HEK293 (cell line): ENCODE results near the gene SLC37A4.

Experiments used
- CTCF ChIA-PET: fragments of 350-600 bp; formaldehyde crosslinking; extraction: SDS; loops from one replicate; lab custom pipeline; 2021; ENCODE audit warnings: antibody characterized with exemption; lab: Yijun Ruan, JAX
- POLR2A ChIA-PET: fragments of 300-600 bp; formaldehyde crosslinking; extraction: SDS; loops from one replicate; lab custom pipeline; 2020; ENCODE audit warnings: antibody characterized with exemption, inconsistent platforms; lab: Yijun Ruan, JAX
- H3K27ac ChIP-seq: fragments of 200-500 bp; sonication (Bioruptor generic); 2 replicates; pipeline ENCODE4 v1.5.1; 2014; ENCODE audit warnings: low read depth, low read length, control low read depth, inconsistent platforms; ENCODE audit errors: extremely low read depth
- H3K36me3 ChIP-seq, 2 experiments: fragments of 200-500 bp in 1 of 2; sonication (Bioruptor generic) in 1 of 2; 1 replicate in 1 of 2; 2 replicates in 1 of 2; pipeline ENCODE4 v1.5.1; 2014 to 2017; ENCODE audit warnings: inconsistent platforms in 2 of 2, low read length in 2 of 2; ENCODE audit not compliant: control insufficient read depth in 2 of 2, insufficient read depth in 1 of 2
- H3K4me1 ChIP-seq: fragments of 200-500 bp; sonication (Bioruptor generic); 2 replicates; pipeline ENCODE4 v1.5.1; 2014; ENCODE audit warnings: mild to moderate bottlenecking, low read length, inconsistent platforms; ENCODE audit not compliant: control insufficient read depth, insufficient read depth
- H3K4me3 ChIP-seq: 2 replicates; pipeline ENCODE4 v1.5.1; 2011; ENCODE audit warnings: low read depth, mild to moderate bottlenecking, control low read depth, low read length, moderate library complexity
- H3K9me3 ChIP-seq: fragments of 200-500 bp; sonication (Bioruptor generic); 2 replicates; pipeline ENCODE4 v1.5.1; 2014; ENCODE audit warnings: low read depth, low read length, inconsistent platforms; ENCODE audit not compliant: control insufficient read depth, insufficient read depth
- GLI2 ChIP-seq: fragments of 450-650 bp; formaldehyde crosslinking; IDR thresholded peaks from 2 replicates; pipeline ENCODE4; 2017; ENCODE audit warnings: missing biosample characterization, missing genetic modification characterization, low read depth, borderline replicate concordance
- MZF1 ChIP-seq: fragments of 450-650 bp; formaldehyde crosslinking; IDR thresholded peaks from 2 replicates; pipeline ENCODE4 v1.5.1; 2017; ENCODE audit warnings: missing biosample characterization, missing genetic modification characterization, borderline replicate concordance
- ZNF114 ChIP-seq: fragments of 450-650 bp; formaldehyde crosslinking; IDR thresholded peaks from 2 replicates; pipeline ENCODE4 v1.5.0; 2017; ENCODE audit warnings: missing biosample characterization, missing genetic modification characterization
- ZNF132 ChIP-seq: fragments of 450-650 bp; formaldehyde crosslinking; IDR thresholded peaks from 2 replicates; pipeline ENCODE4 v1.5.1; 2017; ENCODE audit warnings: missing biosample characterization, missing genetic modification characterization, borderline replicate concordance
- ZNF146 ChIP-seq: fragments of 450-650 bp; formaldehyde crosslinking; IDR thresholded peaks from 2 replicates; pipeline ENCODE4 v1.5.1; 2016; ENCODE audit warnings: missing biosample characterization, missing genetic modification characterization
- ZNF221 ChIP-seq: fragments of 450-650 bp; formaldehyde crosslinking; IDR thresholded peaks from 2 replicates; pipeline ENCODE4 v1.5.1; 2017; ENCODE audit warnings: missing biosample characterization, missing genetic modification characterization, borderline replicate concordance
- ZNF223 ChIP-seq: fragments of 450-650 bp; formaldehyde crosslinking; IDR thresholded peaks from 2 replicates; pipeline ENCODE4 v1.5.1; 2016; ENCODE audit warnings: missing biosample characterization, missing genetic modification characterization
- ZNF416 ChIP-seq: fragments of 450-650 bp; formaldehyde crosslinking; IDR thresholded peaks from 2 replicates; pipeline ENCODE4 v1.5.1; 2016; ENCODE audit warnings: missing biosample characterization, missing genetic modification characterization
- ZNF426 ChIP-seq: fragments of 450-650 bp; formaldehyde crosslinking; IDR thresholded peaks from 2 replicates; pipeline ENCODE4 v1.5.1; 2017; ENCODE audit warnings: missing biosample characterization, missing genetic modification characterization, mild to moderate bottlenecking, inconsistent platforms, moderate library complexity
- ZNF548 ChIP-seq: fragments of 450-650 bp; formaldehyde crosslinking; IDR thresholded peaks from 2 replicates; pipeline ENCODE4 v1.5.1; 2016; ENCODE audit warnings: missing biosample characterization, missing genetic modification characterization
- ZNF558 ChIP-seq: fragments of 450-650 bp; formaldehyde crosslinking; IDR thresholded peaks from 2 replicates; pipeline ENCODE4 v1.5.1; 2016; ENCODE audit warnings: missing biosample characterization, missing genetic modification characterization
- ZNF596 ChIP-seq: fragments of 450-650 bp; IDR thresholded peaks from 2 replicates; pipeline ENCODE4 v1.5.0; 2018; ENCODE audit warnings: missing biosample characterization, mild to moderate bottlenecking, missing genetic modification characterization, moderate library complexity
- ZNF629 ChIP-seq: fragments of 450-650 bp; formaldehyde crosslinking; IDR thresholded peaks from 2 replicates; pipeline ENCODE4 v1.5.1; 2017; ENCODE audit warnings: missing biosample characterization, missing genetic modification characterization
- ZNF670 ChIP-seq: fragments of 450-650 bp; formaldehyde crosslinking; IDR thresholded peaks from 2 replicates; pipeline ENCODE4 v1.5.1; 2016; ENCODE audit warnings: missing biosample characterization, missing genetic modification characterization, low read depth
- ZNF747 ChIP-seq: fragments of 450-650 bp; formaldehyde crosslinking; IDR thresholded peaks from 2 replicates; pipeline ENCODE4 v1.5.1; 2016; ENCODE audit warnings: missing biosample characterization, missing genetic modification characterization
- TF ChIP-seq, protein P1 (sequence below): fragments of 450-650 bp; formaldehyde crosslinking; IDR thresholded peaks from 2 replicates; pipeline ENCODE4 v1.5.1; 2016; ENCODE audit warnings: missing biosample characterization, missing genetic modification characterization
- TF ChIP-seq, protein P2 (sequence below): fragments of 450-650 bp; formaldehyde crosslinking; IDR thresholded peaks from 2 replicates; pipeline ENCODE4 v1.5.1; 2016; ENCODE audit warnings: missing biosample characterization, missing genetic modification characterization
- TF ChIP-seq, protein P3 (sequence below): fragments of 450-650 bp; formaldehyde crosslinking; conservative IDR thresholded peaks from 2 replicates; pipeline ENCODE4 v1.5.1; 2016; ENCODE audit warnings: low read depth, missing biosample characterization, missing genetic modification characterization
- TF ChIP-seq, protein P4 (sequence below): fragments of 450-650 bp; formaldehyde crosslinking; IDR thresholded peaks from 2 replicates; pipeline ENCODE4 v1.5.1; 2017; ENCODE audit warnings: missing biosample characterization, mild to moderate bottlenecking, missing genetic modification characterization, moderate library complexity

Gene SLC37A4

DNA sequence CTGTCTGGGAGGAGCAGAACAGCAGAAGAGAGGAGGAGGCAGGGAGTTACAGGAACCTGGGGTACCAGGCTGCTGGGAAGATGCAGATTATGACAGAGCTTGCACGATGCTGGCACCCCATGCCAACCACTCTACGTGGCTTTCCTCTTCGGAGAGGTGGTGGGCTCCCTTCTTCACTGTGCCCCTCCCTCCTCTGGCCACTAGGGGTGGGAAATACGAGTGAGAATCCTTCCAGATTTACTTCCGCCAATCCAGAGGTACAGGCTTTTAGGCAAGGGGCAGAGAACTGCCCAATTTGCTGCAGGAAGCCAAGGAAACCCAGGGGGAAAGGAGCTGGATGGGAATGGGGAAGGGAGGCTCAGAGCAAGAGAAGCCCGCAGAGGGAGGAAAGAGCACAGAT lies 14.0 kb upstream of the SLC37A4 start:
- ChIA-PET CTCF (no interaction called here), POLR2A (interaction anchor here (0.6 kb wide), 1 partner anchor 159 kb away, joined by 3 read pairs; no protein-coding TSS in a partner anchor)
- TF ChIP-seq ZNF426 (no peak), ZNF223 (tag by site-specific recombination) (no peak), ZNF114 (tag by site-specific recombination) (no peak), ZNF132 (tag by site-specific recombination) (no peak), ZNF747 (tag by site-specific recombination) (no peak), MZF1 (tag by site-specific recombination) (no peak), ZNF548 (tag by site-specific recombination) (no peak), ZNF596 (tag by site-specific recombination) (no peak), ZNF221 (no peak), ZNF670 (tag by site-specific recombination) (no peak), ZNF416 (tag by site-specific recombination) (no peak), GLI2 (tag by site-specific recombination) (no peak), ZNF146 (tag by site-specific recombination) (no peak), ZNF558 (tag by site-specific recombination) (no peak), ZNF629 (tag by site-specific recombination) (no peak)
- TF ChIP-seq, protein P1, sequence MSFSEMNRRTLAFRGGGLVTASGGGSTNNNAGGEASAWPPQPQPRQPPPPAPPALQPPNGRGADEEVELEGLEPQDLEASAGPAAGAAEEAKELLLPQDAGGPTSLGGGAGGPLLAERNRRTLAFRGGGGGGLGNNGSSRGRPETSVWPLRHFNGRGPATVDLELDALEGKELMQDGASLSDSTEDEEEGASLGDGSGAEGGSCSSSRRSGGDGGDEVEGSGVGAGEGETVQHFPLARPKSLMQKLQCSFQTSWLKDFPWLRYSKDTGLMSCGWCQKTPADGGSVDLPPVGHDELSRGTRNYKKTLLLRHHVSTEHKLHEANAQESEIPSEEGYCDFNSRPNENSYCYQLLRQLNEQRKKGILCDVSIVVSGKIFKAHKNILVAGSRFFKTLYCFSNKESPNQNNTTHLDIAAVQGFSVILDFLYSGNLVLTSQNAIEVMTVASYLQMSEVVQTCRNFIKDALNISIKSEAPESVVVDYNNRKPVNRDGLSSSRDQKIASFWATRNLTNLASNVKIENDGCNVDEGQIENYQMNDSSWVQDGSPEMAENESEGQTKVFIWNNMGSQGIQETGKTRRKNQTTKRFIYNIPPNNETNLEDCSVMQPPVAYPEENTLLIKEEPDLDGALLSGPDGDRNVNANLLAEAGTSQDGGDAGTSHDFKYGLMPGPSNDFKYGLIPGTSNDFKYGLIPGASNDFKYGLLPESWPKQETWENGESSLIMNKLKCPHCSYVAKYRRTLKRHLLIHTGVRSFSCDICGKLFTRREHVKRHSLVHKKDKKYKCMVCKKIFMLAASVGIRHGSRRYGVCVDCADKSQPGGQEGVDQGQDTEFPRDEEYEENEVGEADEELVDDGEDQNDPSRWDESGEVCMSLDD (tag by site-specific recombination): no peak
- TF ChIP-seq, protein P2, sequence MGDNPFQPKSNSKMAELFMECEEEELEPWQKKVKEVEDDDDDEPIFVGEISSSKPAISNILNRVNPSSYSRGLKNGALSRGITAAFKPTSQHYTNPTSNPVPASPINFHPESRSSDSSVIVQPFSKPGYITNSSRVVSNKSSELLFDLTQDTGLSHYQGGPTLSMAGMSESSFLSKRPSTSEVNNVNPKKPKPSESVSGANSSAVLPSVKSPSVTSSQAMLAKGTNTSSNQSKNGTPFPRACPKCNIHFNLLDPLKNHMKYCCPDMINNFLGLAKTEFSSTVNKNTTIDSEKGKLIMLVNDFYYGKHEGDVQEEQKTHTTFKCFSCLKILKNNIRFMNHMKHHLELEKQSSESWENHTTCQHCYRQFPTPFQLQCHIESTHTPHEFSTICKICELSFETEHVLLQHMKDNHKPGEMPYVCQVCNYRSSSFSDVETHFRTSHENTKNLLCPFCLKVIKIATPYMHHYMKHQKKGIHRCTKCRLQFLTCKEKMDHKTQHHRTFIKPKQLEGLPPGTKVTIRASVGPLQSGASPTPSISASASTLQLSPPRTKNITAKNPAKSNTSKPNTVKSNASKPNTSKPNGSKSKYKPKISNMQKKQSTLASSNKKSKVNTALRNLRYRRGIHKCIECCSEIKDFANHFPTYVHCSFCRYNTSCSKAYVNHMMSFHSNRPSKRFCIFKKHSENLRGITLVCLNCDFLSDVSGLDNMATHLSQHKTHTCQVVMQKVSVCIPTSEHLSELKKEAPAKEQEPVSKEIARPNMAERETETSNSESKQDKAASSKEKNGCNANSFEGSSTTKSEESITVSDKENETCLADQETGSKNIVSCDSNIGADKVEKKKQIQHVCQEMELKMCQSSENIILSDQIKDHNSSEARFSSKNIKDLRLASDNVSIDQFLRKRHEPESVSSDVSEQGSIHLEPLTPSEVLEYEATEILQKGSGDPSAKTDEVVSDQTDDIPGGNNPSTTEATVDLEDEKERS (tag by site-specific recombination): no peak
- TF ChIP-seq, protein P3, sequence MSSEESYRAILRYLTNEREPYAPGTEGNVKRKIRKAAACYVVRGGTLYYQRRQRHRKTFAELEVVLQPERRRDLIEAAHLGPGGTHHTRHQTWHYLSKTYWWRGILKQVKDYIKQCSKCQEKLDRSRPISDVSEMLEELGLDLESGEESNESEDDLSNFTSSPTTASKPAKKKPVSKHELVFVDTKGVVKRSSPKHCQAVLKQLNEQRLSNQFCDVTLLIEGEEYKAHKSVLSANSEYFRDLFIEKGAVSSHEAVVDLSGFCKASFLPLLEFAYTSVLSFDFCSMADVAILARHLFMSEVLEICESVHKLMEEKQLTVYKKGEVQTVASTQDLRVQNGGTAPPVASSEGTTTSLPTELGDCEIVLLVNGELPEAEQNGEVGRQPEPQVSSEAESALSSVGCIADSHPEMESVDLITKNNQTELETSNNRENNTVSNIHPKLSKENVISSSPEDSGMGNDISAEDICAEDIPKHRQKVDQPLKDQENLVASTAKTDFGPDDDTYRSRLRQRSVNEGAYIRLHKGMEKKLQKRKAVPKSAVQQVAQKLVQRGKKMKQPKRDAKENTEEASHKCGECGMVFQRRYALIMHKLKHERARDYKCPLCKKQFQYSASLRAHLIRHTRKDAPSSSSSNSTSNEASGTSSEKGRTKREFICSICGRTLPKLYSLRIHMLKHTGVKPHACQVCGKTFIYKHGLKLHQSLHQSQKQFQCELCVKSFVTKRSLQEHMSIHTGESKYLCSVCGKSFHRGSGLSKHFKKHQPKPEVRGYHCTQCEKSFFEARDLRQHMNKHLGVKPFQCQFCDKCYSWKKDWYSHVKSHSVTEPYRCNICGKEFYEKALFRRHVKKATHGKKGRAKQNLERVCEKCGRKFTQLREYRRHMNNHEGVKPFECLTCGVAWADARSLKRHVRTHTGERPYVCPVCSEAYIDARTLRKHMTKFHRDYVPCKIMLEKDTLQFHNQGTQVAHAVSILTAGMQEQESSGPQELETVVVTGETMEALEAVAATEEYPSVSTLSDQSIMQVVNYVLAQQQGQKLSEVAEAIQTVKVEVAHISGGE (tag by site-specific recombination): no peak
- TF ChIP-seq, protein P4, sequence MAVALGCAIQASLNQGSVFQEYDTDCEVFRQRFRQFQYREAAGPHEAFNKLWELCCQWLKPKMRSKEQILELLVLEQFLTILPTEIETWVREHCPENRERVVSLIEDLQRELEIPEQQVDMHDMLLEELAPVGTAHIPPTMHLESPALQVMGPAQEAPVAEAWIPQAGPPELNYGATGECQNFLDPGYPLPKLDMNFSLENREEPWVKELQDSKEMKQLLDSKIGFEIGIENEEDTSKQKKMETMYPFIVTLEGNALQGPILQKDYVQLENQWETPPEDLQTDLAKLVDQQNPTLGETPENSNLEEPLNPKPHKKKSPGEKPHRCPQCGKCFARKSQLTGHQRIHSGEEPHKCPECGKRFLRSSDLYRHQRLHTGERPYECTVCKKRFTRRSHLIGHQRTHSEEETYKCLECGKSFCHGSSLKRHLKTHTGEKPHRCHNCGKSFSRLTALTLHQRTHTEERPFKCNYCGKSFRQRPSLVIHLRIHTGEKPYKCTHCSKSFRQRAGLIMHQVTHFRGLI: no peak
- Histone ChIP-seq H3K4me1 (no peaks in the 10 kb centered on the region), H3K27ac (no peak overlapping the region), H3K36me3 (peaks cover 0 to 53% of the 10 kb centered on the region in 2 experiments; a peak in 2 of 3 replicates), H3K4me3 (no peak overlapping the region), H3K9me3 (no peaks in the 10 kb centered on the region)
